Mesendoderm (in vitro differentiated cells): Measurements from ENCODE around the gene MAP3K10.

ENCODE experiments used
- DNase-seq: peaks from one replicate; pipeline ENCODE4 v3.0.0; 2013
- H2AK5ac ChIP-seq: 2 replicates; pipeline ENCODE4 v1.6.1; 2013; ENCODE audit warnings: low read length, inconsistent platforms
- H2BK120ac ChIP-seq: 2 replicates; pipeline ENCODE4 v1.6.1; 2013; ENCODE audit warnings: low read depth, mild to moderate bottlenecking, low read length, moderate library complexity, mixed read lengths
- H2BK15ac ChIP-seq: replicated peaks from 2 replicates; pipeline ENCODE4 v1.6.1; 2013; ENCODE audit warnings: low read depth, mild to moderate bottlenecking, moderate library complexity
- H2BK5ac ChIP-seq: 2 replicates; pipeline ENCODE4 v1.6.1; 2013; ENCODE audit warnings: low read length, inconsistent platforms
- H3K18ac ChIP-seq: 2 replicates; pipeline ENCODE4 v1.6.1; 2013; ENCODE audit warnings: mild to moderate bottlenecking, low read length, mixed read lengths
- H3K23ac ChIP-seq: one replicate; pipeline ENCODE4 v1.6.1; 2013; ENCODE audit warnings: low read length
- H3K27ac ChIP-seq: 2 replicates; pipeline ENCODE4 v1.5.1; 2013; ENCODE audit warnings: low read depth, mild to moderate bottlenecking, inconsistent platforms, low read length, moderate library complexity
- H3K27me3 ChIP-seq: 2 replicates; pipeline ENCODE4 v1.6.1; 2013; ENCODE audit warnings: low read length, control low read depth, mild to moderate bottlenecking, inconsistent platforms; ENCODE audit not compliant: insufficient read depth, poor library complexity
- H3K36me3 ChIP-seq: 2 replicates; pipeline ENCODE4 v1.6.1; 2013; ENCODE audit warnings: low read length, inconsistent platforms; ENCODE audit not compliant: control insufficient read depth, insufficient read depth
- H3K4ac ChIP-seq: one replicate; pipeline ENCODE4 v1.6.1; 2013; ENCODE audit warnings: low read depth, mild to moderate bottlenecking, low read length, moderate library complexity
- H3K4me1 ChIP-seq: 2 replicates; pipeline ENCODE4 v1.6.1; 2013; ENCODE audit warnings: low read depth, low read length, inconsistent platforms; ENCODE audit not compliant: control insufficient read depth
- H3K4me2 ChIP-seq: 2 replicates; pipeline ENCODE4 v1.6.1; 2013; ENCODE audit warnings: low read length
- H3K4me3 ChIP-seq: 2 replicates; pipeline ENCODE4 v1.5.1; 2013; ENCODE audit warnings: mild to moderate bottlenecking, low read length
- H3K56ac ChIP-seq: one replicate; pipeline ENCODE4 v1.6.1; 2013; ENCODE audit warnings: low read length
- H3K79me1 ChIP-seq: 2 replicates; pipeline ENCODE4 v1.6.1; 2013; ENCODE audit warnings: low read length, inconsistent platforms
- H3K79me2 ChIP-seq: 2 replicates; pipeline ENCODE4 v1.6.1; 2013; ENCODE audit warnings: mild to moderate bottlenecking, low read length; ENCODE audit not compliant: control insufficient read depth, insufficient read depth
- H3K9ac ChIP-seq: 2 replicates; pipeline ENCODE4 v1.6.1; 2013; ENCODE audit warnings: low read length, inconsistent platforms
- H4K5ac ChIP-seq: one replicate; pipeline ENCODE4 v1.6.1; 2013; ENCODE audit warnings: low read length
- H4K8ac ChIP-seq: one replicate; pipeline ENCODE4 v1.6.1; 2013; ENCODE audit warnings: low read depth, mild to moderate bottlenecking, control low read depth, low read length, moderate library complexity
- WGBS: extraction: QIAGEN DNeasy Blood & Tissue Kit; methylation state at CpG from one replicate; pipeline ENCODE4 v1.1.7; 2013; ENCODE audit warnings: low lambda C conversion rate, missing lambda C conversion rate; ENCODE audit not compliant: insufficient coverage; ENCODE audit errors: extremely low coverage; 5-methylcytosine and 5-hydroxymethylcytosine counted together

The MAP3K10 gene

DNA sequence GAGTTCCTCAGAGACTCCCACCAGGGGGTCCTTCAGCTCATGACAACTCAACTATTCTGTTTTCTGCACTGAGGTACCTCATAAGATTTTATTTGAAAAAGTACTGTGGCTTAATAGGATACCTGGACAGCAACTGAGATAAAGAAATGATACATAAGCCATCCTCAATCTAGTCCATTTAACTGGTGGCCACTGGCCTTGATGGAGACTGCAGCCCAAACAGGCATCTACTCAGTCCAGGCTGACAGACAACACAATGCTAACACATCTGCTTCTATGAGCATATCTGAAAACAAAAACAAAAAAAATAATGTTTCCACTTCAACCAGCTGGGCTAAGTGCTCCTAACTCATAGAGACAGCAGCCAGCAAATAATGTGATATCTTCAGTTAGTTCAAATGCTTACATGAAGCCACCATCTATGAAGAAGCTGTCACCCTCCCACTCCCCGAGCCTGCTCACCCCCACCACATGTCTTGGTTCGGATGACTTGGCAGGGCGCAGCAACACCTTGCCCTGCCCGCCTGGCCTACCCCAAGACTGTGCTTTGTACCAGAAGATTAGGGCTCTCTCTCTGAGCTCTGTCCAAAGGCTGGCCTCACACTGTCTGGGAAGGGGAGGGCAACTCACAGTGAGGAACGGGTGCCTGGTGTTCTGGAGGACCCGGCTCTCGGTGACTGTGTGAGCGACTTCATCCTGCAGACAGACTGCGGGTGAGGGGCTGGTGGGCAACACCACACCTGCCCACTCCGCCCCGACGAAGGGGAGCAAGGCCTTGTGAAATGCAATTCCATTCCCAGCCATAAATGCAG, 48.4 kb downstream of the MAP3K10 start:
- Histone ChIP-seq H3K27ac (no peak overlapping the region), H3K23ac (no peak overlapping the region), H2BK15ac (no peak overlapping the region), H2BK5ac (no peak overlapping the region), H3K79me1 (no peaks in the 10 kb centered on the region), H3K4me3 (no peak overlapping the region), H3K36me3 (peaks cover 3% of the 10 kb centered on the region), H4K5ac (no peak overlapping the region), H3K27me3 (no peaks in the 10 kb centered on the region), H3K9ac (no peak overlapping the region), H3K79me2 (no peaks in the 10 kb centered on the region), H2AK5ac (no peak overlapping the region), H4K8ac (no peak overlapping the region), H3K18ac (no peak overlapping the region), H3K4ac (no peak overlapping the region), H2BK120ac (no peak overlapping the region), H3K56ac (no peak overlapping the region), H3K4me1 (no peaks in the 10 kb centered on the region), H3K4me2 (no peak overlapping the region)
- WGBS = no CpG with 5 or more reads among the region's 12 CpGs
- DNase-seq = no peak

DNA sequence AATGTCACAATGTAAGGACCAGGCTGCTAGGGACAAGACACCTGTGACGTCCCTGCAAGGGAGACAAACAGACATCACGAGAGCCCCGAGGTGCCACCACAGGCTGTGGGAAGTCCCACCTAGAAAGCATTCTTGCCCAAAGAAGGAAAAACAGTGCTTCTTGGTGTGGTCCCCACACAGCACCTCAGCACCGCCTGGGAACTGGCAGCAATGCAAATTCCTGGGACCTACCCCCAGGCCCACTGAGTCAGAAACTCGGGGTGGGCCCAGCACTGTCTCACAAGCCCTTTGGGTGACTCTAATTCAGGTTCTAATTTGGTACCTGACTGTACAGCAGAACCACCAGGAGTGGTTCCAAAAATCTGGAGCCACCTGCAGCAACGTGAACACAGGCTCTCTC, 49.1 kb downstream of the MAP3K10 start:
- no peak overlapping the region for H3K23ac ChIP-seq
- H2AK5ac ChIP-seq = no peak overlapping the region
- H4K8ac ChIP-seq = no peak overlapping the region
- H4K5ac ChIP-seq = no peak overlapping the region
- H3K79me1 ChIP-seq = peaks cover 3% of the 10 kb centered on the region
- no CpG with 5 or more reads among the region's 6 CpGs for WGBS
- no peaks in the 10 kb centered on the region for H3K4me1 ChIP-seq
- no peak overlapping the region for H3K56ac ChIP-seq
- no peaks in the 10 kb centered on the region for H3K27me3 ChIP-seq
- no peak overlapping the region for H3K9ac ChIP-seq
- no peak overlapping the region for H3K4me2 ChIP-seq
- no peak overlapping the region for H2BK5ac ChIP-seq
- H3K4me3 ChIP-seq = no peak overlapping the region
- no peak overlapping the region for H3K4ac ChIP-seq
- no peak overlapping the region for H2BK120ac ChIP-seq
- peaks cover 1% of the 10 kb centered on the region for H3K36me3 ChIP-seq
- H3K18ac ChIP-seq = no peak overlapping the region
- H2BK15ac ChIP-seq = no peak overlapping the region
- DNase-seq = no peak
- no peak overlapping the region for H3K27ac ChIP-seq
- H3K79me2 ChIP-seq = no peaks in the 10 kb centered on the region

DNA sequence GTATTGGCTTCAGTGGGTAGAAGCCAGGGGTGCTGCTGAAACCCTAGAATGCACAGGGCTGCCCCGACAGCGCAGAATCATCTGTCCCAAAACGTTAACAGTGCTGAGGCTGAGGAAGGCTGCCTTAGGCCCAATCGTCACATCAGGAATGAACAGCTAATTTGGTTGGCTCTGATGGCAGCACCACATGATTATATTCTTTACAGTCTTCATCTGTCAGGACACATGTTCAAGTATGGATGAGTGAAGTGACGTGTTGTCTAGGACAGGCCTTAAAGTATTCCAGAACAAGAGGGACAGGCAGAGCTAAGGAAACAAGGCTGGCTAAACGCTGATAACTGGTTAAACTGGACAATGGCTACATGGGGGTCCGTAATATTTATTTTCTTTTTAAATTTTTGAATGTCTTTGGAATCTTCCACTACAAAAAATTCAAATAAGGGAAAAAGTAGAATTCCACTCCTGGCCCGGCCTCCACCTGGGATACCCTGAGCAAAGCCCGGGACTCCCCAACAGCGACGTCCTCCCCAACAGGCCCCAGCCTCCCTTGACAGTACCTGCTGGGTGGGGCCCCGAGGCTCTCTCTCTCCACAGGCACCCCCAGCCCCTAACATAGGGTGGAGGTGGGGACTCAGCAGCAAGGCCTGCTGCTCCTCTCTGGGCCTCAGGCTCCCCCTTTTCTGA, 50.0 kb downstream of the MAP3K10 start:
- Histone ChIP-seq H4K8ac (no peak overlapping the region), H3K9ac (no peak overlapping the region), H2AK5ac (no peak overlapping the region), H2BK5ac (no peak overlapping the region), H3K4me3 (no peak overlapping the region), H3K27ac (no peak overlapping the region), H3K4ac (no peak overlapping the region), H4K5ac (no peak overlapping the region), H3K27me3 (no peaks in the 10 kb centered on the region), H3K79me2 (no peaks in the 10 kb centered on the region), H3K23ac (no peak overlapping the region), H2BK15ac (no peak overlapping the region), H3K36me3 (peaks cover 1% of the 10 kb centered on the region), H3K79me1 (peaks cover 3% of the 10 kb centered on the region), H3K56ac (no peak overlapping the region), H2BK120ac (no peak overlapping the region), H3K4me1 (no peaks in the 10 kb centered on the region), H3K18ac (no peak overlapping the region), H3K4me2 (no peak overlapping the region)
- no peak for DNase-seq
- no CpG with 5 or more reads among the region's 12 CpGs for WGBS

DNA sequence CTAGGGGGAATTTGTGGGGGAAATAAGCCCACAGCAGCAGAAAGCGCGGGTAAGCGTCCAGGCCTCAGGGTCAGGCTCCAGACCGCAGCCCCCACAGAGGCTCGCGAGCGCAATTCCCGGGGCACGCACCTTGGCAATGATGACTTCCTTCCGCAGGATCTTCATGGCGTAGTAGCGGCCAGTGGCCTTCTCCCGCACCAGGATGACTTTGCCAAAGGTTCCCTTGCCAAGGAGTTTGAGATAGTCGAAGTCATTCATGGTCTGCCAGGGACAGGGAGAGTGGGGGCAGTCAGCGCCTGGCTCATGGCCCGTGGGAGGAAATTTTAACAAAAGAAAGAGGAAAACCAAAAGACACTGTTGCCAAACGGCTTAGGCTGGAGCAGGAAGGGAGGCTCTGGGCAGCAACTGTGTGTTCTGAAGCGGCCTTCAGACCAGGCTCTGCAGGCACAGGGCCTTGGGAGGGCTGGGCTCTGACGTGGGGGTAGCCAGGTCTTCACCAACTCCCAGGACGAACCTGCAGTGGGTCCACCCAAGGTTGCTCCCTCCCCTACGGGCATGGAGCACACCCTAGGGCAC, 50.7 kb downstream of the MAP3K10 start:
- Histone ChIP-seq H3K4ac (no peak overlapping the region), H3K4me2 (no peak overlapping the region), H3K27me3 (no peaks in the 10 kb centered on the region), H2BK15ac (no peak overlapping the region), H3K4me3 (no peak overlapping the region), H2BK120ac (no peak overlapping the region), H3K4me1 (no peaks in the 10 kb centered on the region), H3K56ac (no peak overlapping the region), H3K23ac (no peak overlapping the region), H2AK5ac (no peak overlapping the region), H4K8ac (no peak overlapping the region), H3K36me3 (peaks cover 1% of the 10 kb centered on the region), H2BK5ac (no peak overlapping the region), H3K18ac (no peak overlapping the region), H3K79me1 (peaks cover 3% of the 10 kb centered on the region), H4K5ac (no peak overlapping the region), H3K9ac (no peak overlapping the region), H3K27ac (no peak overlapping the region), H3K79me2 (no peaks in the 10 kb centered on the region)
- no CpG with 5 or more reads among the region's 21 CpGs for WGBS
- no peak for DNase-seq

DNA sequence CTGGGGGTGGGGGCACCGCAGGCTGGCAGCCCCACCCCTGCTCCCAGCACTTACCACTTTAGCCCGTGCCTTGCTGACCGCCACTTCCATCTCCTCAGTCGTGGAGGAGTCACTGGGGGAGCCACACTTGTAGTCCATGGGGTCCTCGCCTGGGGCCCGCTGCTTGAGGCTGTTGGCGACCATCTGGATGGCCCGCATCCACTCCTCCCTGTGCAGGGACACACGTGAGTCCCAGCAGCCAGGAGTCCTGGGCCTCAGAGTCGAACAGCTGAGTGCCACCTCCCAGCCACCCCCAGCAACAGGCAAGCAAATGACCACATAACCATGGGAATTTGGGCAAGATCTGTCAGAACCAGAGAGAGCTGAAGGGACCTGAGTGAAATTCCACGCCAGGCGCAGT, 51.3 kb downstream of the MAP3K10 start:
- no peak overlapping the region for H3K4me2 ChIP-seq
- no peak overlapping the region for H2BK120ac ChIP-seq
- no peak overlapping the region for H3K18ac ChIP-seq
- H2AK5ac ChIP-seq = no peak overlapping the region
- no peak overlapping the region for H3K4ac ChIP-seq
- H3K27ac ChIP-seq = no peak overlapping the region
- DNase-seq = no peak
- H4K5ac ChIP-seq = no peak overlapping the region
- no peak overlapping the region for H2BK5ac ChIP-seq
- H3K36me3 ChIP-seq = peaks cover 1% of the 10 kb centered on the region
- H3K79me2 ChIP-seq = no peaks in the 10 kb centered on the region
- H3K23ac ChIP-seq = no peak overlapping the region
- H4K8ac ChIP-seq = no peak overlapping the region
- no peak overlapping the region for H2BK15ac ChIP-seq
- no peak overlapping the region for H3K4me3 ChIP-seq
- no peak overlapping the region for H3K56ac ChIP-seq
- H3K9ac ChIP-seq = no peak overlapping the region
- no CpG with 5 or more reads among the region's 12 CpGs for WGBS
- peaks cover 3% of the 10 kb centered on the region for H3K79me1 ChIP-seq
- H3K27me3 ChIP-seq = no peaks in the 10 kb centered on the region
- H3K4me1 ChIP-seq = no peaks in the 10 kb centered on the region
